MM.1S (cell line): Measurements from ENCODE around the gene SAE1.

Experiments
- DNase-seq: peaks from one replicate; pipeline ENCODE4 v3.0.0-alpha.2; 2015
- H2AFZ ChIP-seq: fragments of 300-600 bp; sonication (generic); 2 replicates; pipeline ENCODE4 v1.6.0; 2016; ENCODE audit warnings: antibody characterized with exemption, low read length
- H3F3A ChIP-seq: fragments of 300-600 bp; sonication (generic); 2 replicates; pipeline ENCODE4 v1.6.1; 2016; ENCODE audit warnings: mild to moderate bottlenecking, antibody characterized with exemption, low read length, moderate library complexity, mixed read lengths; ENCODE audit not compliant: insufficient read depth
- H3K27ac ChIP-seq: fragments of 300-600 bp; sonication (generic); 2 replicates; pipeline ENCODE4 v1.5.1; 2016; ENCODE audit warnings: mild to moderate bottlenecking, low read length
- H3K27me3 ChIP-seq: fragments of 300-600 bp; sonication (generic); replicated peaks from 2 replicates; pipeline ENCODE4 v1.6.0; 2016; ENCODE audit warnings: low read length; ENCODE audit not compliant: insufficient read depth
- H3K36me3 ChIP-seq: fragments of 300-600 bp; sonication (generic); replicated peaks from 2 replicates; pipeline ENCODE4 v1.6.1; 2016; ENCODE audit warnings: mild to moderate bottlenecking, low read length, mixed read lengths; ENCODE audit not compliant: insufficient read depth
- H3K4me1 ChIP-seq: fragments of 300-600 bp; sonication (generic); 2 replicates; pipeline ENCODE4 v1.6.1; 2016; ENCODE audit warnings: low read length, mixed read lengths
- H3K4me2 ChIP-seq: fragments of 300-600 bp; sonication (generic); 2 replicates; pipeline ENCODE4 v1.6.0; 2016; ENCODE audit warnings: low read depth, low read length
- H3K4me3 ChIP-seq: fragments of 300-600 bp; sonication (generic); 2 replicates; pipeline ENCODE4 v1.5.1; 2016; ENCODE audit warnings: low read length, mixed read lengths
- H3K79me2 ChIP-seq: fragments of 300-600 bp; sonication (generic); 2 replicates; pipeline ENCODE4 v1.6.1; 2016; ENCODE audit warnings: mixed run types, low read length, mixed read lengths
- H3K9ac ChIP-seq: fragments of 300-600 bp; sonication (generic); 2 replicates; pipeline ENCODE4 v1.6.1; 2016; ENCODE audit warnings: low read length, mixed read lengths
- H3K9me2 ChIP-seq: fragments of 300-600 bp; sonication (generic); replicated peaks from 2 replicates; pipeline ENCODE4 v1.6.1; 2016; ENCODE audit warnings: mild to moderate bottlenecking, low read length, mixed read lengths; ENCODE audit not compliant: insufficient read depth
- H3K9me3 ChIP-seq: fragments of 300-600 bp; sonication (generic); replicated peaks from 2 replicates; pipeline ENCODE4 v1.6.1; 2016; ENCODE audit warnings: mild to moderate bottlenecking, low read length, mixed read lengths; ENCODE audit not compliant: insufficient read depth
- H4K20me1 ChIP-seq: fragments of 300-600 bp; sonication (generic); 2 replicates; pipeline ENCODE4 v1.6.1; 2016; ENCODE audit warnings: mild to moderate bottlenecking, low read length, moderate library complexity, mixed read lengths; ENCODE audit not compliant: insufficient read depth
- EZH2 ChIP-seq: fragments of 300-600 bp; sonication (generic); optimal IDR thresholded peaks from 2 replicates; pipeline ENCODE3; 2017; ENCODE audit warnings: low read depth, mild to moderate bottlenecking, antibody characterized with exemption, low read length, mixed read lengths
- EZH2phosphoT487 ChIP-seq: fragments of 300-600 bp; sonication (generic); IDR thresholded peaks from 2 replicates; pipeline ENCODE4 v1.6.1; 2018; ENCODE audit warnings: antibody characterized with exemption, low read length
- TF ChIP-seq, protein P1 (sequence below): fragments of 300-600 bp; sonication (generic); IDR thresholded peaks from 2 replicates; pipeline ENCODE4 v1.5.1; 2016; ENCODE audit warnings: antibody characterized with exemption, low read length, mixed read lengths

Gene SAE1

DNA sequence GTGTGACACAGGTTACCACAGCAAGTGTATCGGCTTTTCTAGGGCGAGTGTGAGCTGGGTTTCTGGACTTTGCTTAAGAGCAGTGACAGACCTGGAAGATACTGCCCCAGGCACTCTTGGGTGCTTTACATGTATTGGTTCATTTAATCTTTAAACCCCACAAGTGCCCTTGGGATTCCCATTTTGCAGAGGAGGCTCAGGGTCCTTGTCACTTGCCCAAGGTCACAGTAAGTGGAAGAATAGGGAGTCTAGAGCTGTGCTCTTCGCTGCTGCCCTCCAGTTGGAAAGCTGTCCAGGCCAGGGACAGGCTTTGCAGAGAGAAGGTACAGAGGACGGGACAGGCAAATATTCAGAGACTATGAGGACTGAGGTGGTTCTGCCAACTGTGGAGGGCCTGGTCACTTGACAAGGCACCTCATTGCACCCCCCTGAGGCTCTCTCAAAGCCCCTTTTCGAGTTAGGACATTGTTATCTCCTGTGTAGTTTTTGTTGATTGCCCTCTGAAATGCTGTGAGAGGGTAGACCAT is 57.9 kb downstream of the SAE1 start:
- no peaks in the 10 kb centered on the region for H3K4me1 ChIP-seq
- no peak overlapping the region for H3K4me2 ChIP-seq
- H3K79me2 ChIP-seq, result peaks cover 57% of the 10 kb centered on the region
- no peak overlapping the region for H2AFZ ChIP-seq
- DNase-seq, result no peak
- H4K20me1 ChIP-seq, result no peaks in the 10 kb centered on the region
- no peak overlapping the region for H3K27ac ChIP-seq
- TF ChIP-seq EZH2, result no peak
- TF ChIP-seq EZH2phosphoT487, result no peak
- TF ChIP-seq, protein P1, sequence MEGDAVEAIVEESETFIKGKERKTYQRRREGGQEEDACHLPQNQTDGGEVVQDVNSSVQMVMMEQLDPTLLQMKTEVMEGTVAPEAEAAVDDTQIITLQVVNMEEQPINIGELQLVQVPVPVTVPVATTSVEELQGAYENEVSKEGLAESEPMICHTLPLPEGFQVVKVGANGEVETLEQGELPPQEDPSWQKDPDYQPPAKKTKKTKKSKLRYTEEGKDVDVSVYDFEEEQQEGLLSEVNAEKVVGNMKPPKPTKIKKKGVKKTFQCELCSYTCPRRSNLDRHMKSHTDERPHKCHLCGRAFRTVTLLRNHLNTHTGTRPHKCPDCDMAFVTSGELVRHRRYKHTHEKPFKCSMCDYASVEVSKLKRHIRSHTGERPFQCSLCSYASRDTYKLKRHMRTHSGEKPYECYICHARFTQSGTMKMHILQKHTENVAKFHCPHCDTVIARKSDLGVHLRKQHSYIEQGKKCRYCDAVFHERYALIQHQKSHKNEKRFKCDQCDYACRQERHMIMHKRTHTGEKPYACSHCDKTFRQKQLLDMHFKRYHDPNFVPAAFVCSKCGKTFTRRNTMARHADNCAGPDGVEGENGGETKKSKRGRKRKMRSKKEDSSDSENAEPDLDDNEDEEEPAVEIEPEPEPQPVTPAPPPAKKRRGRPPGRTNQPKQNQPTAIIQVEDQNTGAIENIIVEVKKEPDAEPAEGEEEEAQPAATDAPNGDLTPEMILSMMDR, result no peak
- no peaks in the 10 kb centered on the region for H3F3A ChIP-seq
- no peaks in the 10 kb centered on the region for H3K9me2 ChIP-seq
- no peaks in the 10 kb centered on the region for H3K27me3 ChIP-seq
- peaks cover 17% of the 10 kb centered on the region for H3K36me3 ChIP-seq
- H3K4me3 ChIP-seq, result no peak overlapping the region
- no peak overlapping the region for H3K9ac ChIP-seq
- H3K9me3 ChIP-seq, result no peaks in the 10 kb centered on the region

DNA sequence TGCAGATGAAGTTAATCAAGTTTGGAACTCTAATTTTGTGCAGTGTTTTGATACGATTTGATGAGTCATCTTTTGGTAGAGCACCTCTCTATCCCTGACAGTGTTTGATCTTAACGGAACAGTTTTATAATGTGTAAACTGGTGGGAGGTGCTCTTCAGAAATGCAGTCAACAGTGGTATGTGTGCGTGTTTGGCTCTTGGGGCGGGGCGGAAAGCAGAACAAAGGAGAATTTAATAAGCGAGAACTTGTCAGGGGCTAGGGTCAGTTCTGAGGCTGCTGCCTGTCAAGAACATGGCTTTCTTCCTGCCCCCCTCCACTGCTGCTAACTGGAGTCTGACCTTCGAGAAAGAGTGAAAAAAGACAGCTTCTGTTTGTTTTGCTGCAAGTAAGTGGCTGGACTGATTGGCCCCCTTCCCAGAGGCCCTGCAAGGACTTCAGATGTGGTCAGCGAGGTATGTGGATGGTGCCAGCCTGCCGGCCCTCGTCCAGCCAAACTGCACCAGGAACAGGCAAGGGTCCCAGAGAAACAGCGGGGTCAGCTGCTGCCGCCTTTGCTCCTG is 59.6 kb downstream of the SAE1 start:
- TF ChIP-seq EZH2phosphoT487 (no peak), EZH2 (no peak)
- TF ChIP-seq, protein P1, result no peak
- H2AFZ ChIP-seq, result no peak overlapping the region
- H3K27me3 ChIP-seq, result no peaks in the 10 kb centered on the region
- no peaks in the 10 kb centered on the region for H3K4me1 ChIP-seq
- peaks cover 17% of the 10 kb centered on the region for H3K36me3 ChIP-seq
- no peak overlapping the region for H3K9ac ChIP-seq
- H3K9me3 ChIP-seq, result no peaks in the 10 kb centered on the region
- peaks cover 59% of the 10 kb centered on the region for H3K79me2 ChIP-seq
- no peak overlapping the region for H3K27ac ChIP-seq
- H3K4me2 ChIP-seq, result no peak overlapping the region
- no peak overlapping the region for H3K4me3 ChIP-seq
- no peaks in the 10 kb centered on the region for H3F3A ChIP-seq
- H4K20me1 ChIP-seq, result no peaks in the 10 kb centered on the region
- no peaks in the 10 kb centered on the region for H3K9me2 ChIP-seq
- DNase-seq, result no peak

DNA sequence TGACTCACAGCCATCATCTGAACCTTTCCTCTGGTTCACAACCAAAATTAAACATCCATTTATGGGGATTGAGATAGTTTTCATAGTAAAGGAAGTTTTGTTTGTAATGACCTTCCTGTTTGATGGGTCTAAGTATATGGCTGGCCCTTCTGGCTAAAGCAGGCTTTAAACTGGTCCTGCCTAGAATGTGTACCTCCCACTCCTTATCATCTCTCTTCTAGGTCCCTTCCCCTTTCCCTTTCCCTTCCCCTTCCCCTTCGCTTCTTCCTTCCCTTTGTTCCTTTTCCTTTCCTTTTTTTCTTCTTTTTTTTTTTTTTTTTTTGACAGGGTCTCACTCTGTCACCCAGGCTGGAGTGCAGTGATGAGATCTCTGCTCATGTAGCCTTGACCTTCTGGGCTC is 64.8 kb downstream of the SAE1 start:
- Histone ChIP-seq H3F3A (peaks cover 11% of the 10 kb centered on the region), H2AFZ (no peak overlapping the region), H3K79me2 (peaks cover 20% of the 10 kb centered on the region), H3K4me3 (no peak overlapping the region), H3K27ac (no peak overlapping the region), H3K9ac (no peak overlapping the region), H3K9me2 (no peaks in the 10 kb centered on the region), H3K36me3 (peaks cover 13% of the 10 kb centered on the region), H3K27me3 (no peaks in the 10 kb centered on the region), H3K4me1 (0 out of 2 replicates have a peak, but pooled peaks cover under 1% of the 10 kb centered on the region), H3K9me3 (no peaks in the 10 kb centered on the region), H4K20me1 (no peaks in the 10 kb centered on the region), H3K4me2 (no peak overlapping the region)
- TF ChIP-seq EZH2, result no peak
- no peak for TF ChIP-seq EZH2phosphoT487
- TF ChIP-seq, protein P1, result no peak
- no peak for DNase-seq
